Stimulated activated CD4-positive, alpha-beta T cell treated with anti-CD3 and anti-CD28 coated beads, Interleukin-4, amount 100 ng/mL, for 1 hour (primary cell): Measurements from ENCODE around the gene PCDHA5.
"Not testable (repeated sequence)": the region's sequence is repeated elsewhere in the genome, so short reads cannot be mapped to it uniquely, and the experiment has no call there.

Experiments used
- DNase-seq: peaks from one replicate; pipeline ENCODE4 v3.0.0-alpha.2; 2020

Gene PCDHA5

GRCh38 chr5:140821375-140822280 is at the start of gene PCDHA5:
Gene PCDHA5, plus strand, starts transcription at chr5:140821613.
- DNase-seq: no peak

GRCh38 chr5:140780512-140780911 is 40.9 kb upstream of the PCDHA5 start:
- no peak for DNase-seq

GRCh38 chr5:140785905-140786686 is 35.3 kb upstream of the PCDHA5 start, which contains the start of gene PCDHA1:
Gene PCDHA1, plus strand, starts transcription at chr5:140786140.
- no peak for DNase-seq

- not testable (repeated sequence) for DNase-seq
Measured at GRCh38 chr5:140787422-140787821, 34.0 kb upstream of the PCDHA5 start.

- not testable (repeated sequence) for DNase-seq
Measured at GRCh38 chr5:140787849-140788504, 33.4 kb upstream of the PCDHA5 start.

- DNase-seq: no peak
Measured at GRCh38 chr5:140791089-140791488, 30.3 kb upstream of the PCDHA5 start.

- DNase-seq: no peak
Measured at GRCh38 chr5:140794595-140795258, 26.7 kb upstream of the PCDHA5 start, which contains the start of gene PCDHA2. Gene PCDHA2, plus strand, starts transcription at chr5:140794852.

GRCh38 chr5:140795259-140795641 is 26.2 kb upstream of the PCDHA5 start:
- no peak for DNase-seq

- DNase-seq: not testable (repeated sequence)
Measured at GRCh38 chr5:140796072-140796717, 25.2 kb upstream of the PCDHA5 start.

GRCh38 chr5:140796718-140797095 is 24.7 kb upstream of the PCDHA5 start:
- DNase-seq: no peak

GRCh38 chr5:140800816-140801493 is 20.5 kb upstream of the PCDHA5 start, which contains the start of gene PCDHA3:
Gene PCDHA3, plus strand, starts transcription at chr5:140801057.
- DNase-seq: no peak

GRCh38 chr5:140801494-140801841 is 19.9 kb upstream of the PCDHA5 start:
- no peak for DNase-seq

- not testable (repeated sequence) for DNase-seq
Measured at GRCh38 chr5:140802381-140802780, 19.0 kb upstream of the PCDHA5 start.

GRCh38 chr5:140802781-140803271 is 18.6 kb upstream of the PCDHA5 start:
- DNase-seq: no peak

- no peak for DNase-seq
Measured at GRCh38 chr5:140806834-140807775, 14.3 kb upstream of the PCDHA5 start, which contains the start of gene PCDHA4. Gene PCDHA4, plus strand, starts transcription at chr5:140807068.

GRCh38 chr5:140808241-140808888 is 13.0 kb upstream of the PCDHA5 start:
- DNase-seq: not testable (repeated sequence)

- DNase-seq: no peak
Measured at GRCh38 chr5:140808889-140809291, 12.5 kb upstream of the PCDHA5 start.

GRCh38 chr5:140822281-140822629 is 842 bp downstream of the PCDHA5 start:
- no peak for DNase-seq

- DNase-seq: not testable (repeated sequence)
Measured at GRCh38 chr5:140822969-140823368, 1.6 kb downstream of the PCDHA5 start.

GRCh38 chr5:140823475-140823874 is 2.1 kb downstream of the PCDHA5 start:
- DNase-seq: no peak
